Urinary bladder (tissue), 4 donors: ENCODE results near the gene YWHAB. TPM values are rescaled to one million over a fixed set of nuclear protein-coding genes. Genes with fewer than 3 reads are reported as not detected.

Source experiments
- DNase-seq: peaks from one replicate; pipeline ENCODE4 v3.0.0-alpha.2; 2015; ENCODE audit errors: extremely low spot score
- H3K27ac ChIP-seq: one replicate; pipeline ENCODE4 v1.5.1; 2013; ENCODE audit warnings: low read depth, mild to moderate bottlenecking, moderate library complexity
- H3K36me3 ChIP-seq: one replicate; pipeline ENCODE4 v1.6.1; 2013; ENCODE audit warnings: mild to moderate bottlenecking, moderate library complexity; ENCODE audit not compliant: insufficient read depth
- H3K4me1 ChIP-seq: one replicate; pipeline ENCODE4 v1.6.1; 2013; ENCODE audit warnings: mild to moderate bottlenecking, moderate library complexity; ENCODE audit not compliant: insufficient read depth
- H3K4me3 ChIP-seq: one replicate; pipeline ENCODE4 v1.5.1; 2013; ENCODE audit warnings: low read depth, low read length
- WGBS: extraction: QIAGEN DNeasy Blood & Tissue Kit; methylation state at CpG from one replicate; pipeline ENCODE4 v1.1.7; 2013; 5-methylcytosine and 5-hydroxymethylcytosine counted together
- polyA plus RNA-seq: library from polyadenylated mRNA; stranded (reverse); fragments of 200-250 nt; gene quantifications from one replicate; pipeline ENCODE4 v1.2.3, GENCODE V29; 2013
- total RNA-seq: library from RNA; depleted of rRNA; stranded (reverse); fragments of >200 nt; gene quantifications from one replicate; pipeline ENCODE4 v1.2.3, GENCODE V29; 2014
- donor health status: healthy with polysubstance abuse.
- donor health status: healthy.

Gene YWHAB
- total and polyA plus RNA-seq, 2 donors = 99.1 to 129 TPM

GRCh38 chr20:44887466-44887865, 2.0 kb downstream of the YWHAB start:
- Histone ChIP-seq H3K27ac (no peak overlapping the region), H3K36me3 (no peaks in the 10 kb centered on the region), H3K4me1 (no peaks in the 10 kb centered on the region), H3K4me3 (no peak overlapping the region)
- no peak for DNase-seq
- 54% methylated on average over 4 of the region's 4 CpGs for WGBS

- DNase-seq = no peak
- H3K36me3 ChIP-seq = no peaks in the 10 kb centered on the region
- H3K27ac ChIP-seq = no peak overlapping the region
- WGBS = 70% methylated on average over 6 of the region's 6 CpGs
- no peaks in the 10 kb centered on the region for H3K4me1 ChIP-seq
- no peak overlapping the region for H3K4me3 ChIP-seq
These were observed 3.0 kb downstream of the YWHAB start for GRCh38 chr20:44888226-44889103.

GRCh38 chr20:44891826-44892225, 6.3 kb downstream of the YWHAB start:
- 72% methylated on average over 1 of the region's 1 CpG for WGBS
- Histone ChIP-seq H3K36me3 (no peaks in the 10 kb centered on the region), H3K4me1 (no peaks in the 10 kb centered on the region), H3K27ac (no peak overlapping the region), H3K4me3 (no peak overlapping the region)
- no peak for DNase-seq

GRCh38 chr20:44894959-44895358, 9.5 kb downstream of the YWHAB start:
- no peak overlapping the region for H3K27ac ChIP-seq
- H3K4me3 ChIP-seq = no peak overlapping the region
- 68% methylated on average over 2 of the region's 2 CpGs for WGBS
- no peak for DNase-seq
- no peaks in the 10 kb centered on the region for H3K4me1 ChIP-seq
- H3K36me3 ChIP-seq = no peaks in the 10 kb centered on the region

GRCh38 chr20:44896583-44896982, 11.1 kb downstream of the YWHAB start:
- WGBS = 82% methylated on average over 1 of the region's 1 CpG
- Histone ChIP-seq H3K27ac (no peak overlapping the region), H3K36me3 (no peaks in the 10 kb centered on the region), H3K4me3 (no peak overlapping the region), H3K4me1 (no peaks in the 10 kb centered on the region)
- no peak for DNase-seq

- no peak overlapping the region for H3K4me3 ChIP-seq
- H3K36me3 ChIP-seq = no peaks in the 10 kb centered on the region
- no peak for DNase-seq
- 78% methylated on average over 1 of the region's 1 CpG for WGBS
- H3K4me1 ChIP-seq = no peaks in the 10 kb centered on the region
- H3K27ac ChIP-seq = peak overlapping the region; percentile 10
These were observed 11.6 kb downstream of the YWHAB start for GRCh38 chr20:44897133-44897532.

- 88% methylated on average over 5 of the region's 5 CpGs for WGBS
- peaks cover 8% of the 10 kb centered on the region for H3K36me3 ChIP-seq
- DNase-seq = no peak
- H3K27ac ChIP-seq = no peak overlapping the region
- H3K4me3 ChIP-seq = no peak overlapping the region
- H3K4me1 ChIP-seq = no peaks in the 10 kb centered on the region
These were observed 14.8 kb downstream of the YWHAB start for GRCh38 chr20:44900231-44900854.

GRCh38 chr20:44901974-44902373, 16.5 kb downstream of the YWHAB start:
- 85% methylated on average over 2 of the region's 2 CpGs for WGBS
- no peak for DNase-seq
- peaks cover 9% of the 10 kb centered on the region for H3K36me3 ChIP-seq
- H3K4me1 ChIP-seq = no peaks in the 10 kb centered on the region
- H3K27ac ChIP-seq = no peak overlapping the region
- no peak overlapping the region for H3K4me3 ChIP-seq

- H3K27ac ChIP-seq = no peak overlapping the region
- no peaks in the 10 kb centered on the region for H3K4me1 ChIP-seq
- H3K36me3 ChIP-seq = peaks cover 9% of the 10 kb centered on the region
- no peak for DNase-seq
- H3K4me3 ChIP-seq = no peak overlapping the region
- 62% methylated on average over 5 of the region's 5 CpGs for WGBS
These were observed 18.9 kb downstream of the YWHAB start for GRCh38 chr20:44904377-44904776.

GRCh38 chr20:44908987-44909871, 23.7 kb downstream of the YWHAB start:
- H3K4me1 ChIP-seq = no peaks in the 10 kb centered on the region
- peak overlapping the region; percentile 39 for H3K4me3 ChIP-seq
- no peak for DNase-seq
- H3K36me3 ChIP-seq = peaks cover 7% of the 10 kb centered on the region
- 24% methylated on average over 14 of the region's 14 CpGs for WGBS
- no peak overlapping the region for H3K27ac ChIP-seq

GRCh38 chr20:44909872-44910689, 24.6 kb downstream of the YWHAB start, which contains the start of gene PABPC1L:
Gene PABPC1L (plus strand): TSS chr20:44910060. CDS start chr20:44910144, 84 bp downstream.
- WGBS = 2% methylated on average over 61 of the region's 61 CpGs
- Histone ChIP-seq H3K4me3 (peak within 1 kb of the TSS; percentile 39), H3K36me3 (peaks cover 3% of the 10 kb centered on the region), H3K4me1 (no peaks in the 10 kb centered on the region), H3K27ac (no peak within 1 kb of the TSS)
- no peak for DNase-seq

- no peaks in the 10 kb centered on the region for H3K4me1 ChIP-seq
- peak overlapping the region; percentile 39 for H3K4me3 ChIP-seq
These were observed 25.3 kb downstream of the YWHAB start for GRCh38 chr20:44910690-44911262.

More at GRCh38 chr20:44910690-44911262, 25.3 kb downstream of the YWHAB start:
- no peak for DNase-seq
- Histone ChIP-seq H3K36me3 (peaks cover 1% of the 10 kb centered on the region), H3K27ac (no peak overlapping the region)
- WGBS = 64% methylated on average over 17 of the region's 17 CpGs
